ENCODE measurements around the gene EXOC1.
"Not testable (repeated sequence)": the region's sequence is repeated elsewhere in the genome, so short reads cannot be mapped to it uniquely, and the experiment has no call there.

The EXOC1 gene

GRCh38 chr4:55853484-55854046 is at the start of gene EXOC1:
TSS of gene EXOC1 (plus strand) at chr4:55853648. CDS start at chr4:55858324, 4,676 bp downstream.
- peak; percentile 95 for DNase-seq (ENCODE audit: low read depth)

GRCh38 chr4:55807556-55807955 is 45.9 kb upstream of the EXOC1 start:
- DNase-seq (ENCODE audit: low read depth) = no peak

GRCh38 chr4:55808186-55808585 is 45.3 kb upstream of the EXOC1 start:
- DNase-seq (ENCODE audit: low read depth) = no peak

GRCh38 chr4:55808632-55809031 is 44.8 kb upstream of the EXOC1 start:
- no peak for DNase-seq (ENCODE audit: low read depth)

GRCh38 chr4:55817691-55818090 is 35.8 kb upstream of the EXOC1 start:
- DNase-seq (ENCODE audit: low read depth) = no peak

GRCh38 chr4:55819634-55820033 is 33.8 kb upstream of the EXOC1 start, which contains the start of gene EXOC1L:
TSS of gene EXOC1L (plus strand) at chr4:55819790. CDS start at chr4:55820027, 237 bp downstream.
- DNase-seq (ENCODE audit: low read depth) = no peak

- no peak for DNase-seq (ENCODE audit: low read depth)
Measured at GRCh38 chr4:55820279-55820678, 33.2 kb upstream of the EXOC1 start.

GRCh38 chr4:55822329-55822728 is 31.1 kb upstream of the EXOC1 start:
- DNase-seq (ENCODE audit: low read depth) = no peak

- no peak for DNase-seq (ENCODE audit: low read depth)
Measured at GRCh38 chr4:55824865-55825264, 28.6 kb upstream of the EXOC1 start.

GRCh38 chr4:55826986-55827385 is 26.5 kb upstream of the EXOC1 start:
- no peak for DNase-seq (ENCODE audit: low read depth)

GRCh38 chr4:55827582-55827981 is 25.9 kb upstream of the EXOC1 start:
- DNase-seq (ENCODE audit: low read depth) = no peak

GRCh38 chr4:55830048-55830447 is 23.4 kb upstream of the EXOC1 start:
- no peak for DNase-seq (ENCODE audit: low read depth)

GRCh38 chr4:55830716-55831115 is 22.7 kb upstream of the EXOC1 start:
- no peak for DNase-seq (ENCODE audit: low read depth)

- DNase-seq (ENCODE audit: low read depth) = no peak
Measured at GRCh38 chr4:55834086-55834795, 19.2 kb upstream of the EXOC1 start.

- DNase-seq (ENCODE audit: low read depth) = no peak
Measured at GRCh38 chr4:55837903-55838302, 15.5 kb upstream of the EXOC1 start.

- DNase-seq (ENCODE audit: low read depth) = no peak
Measured at GRCh38 chr4:55838356-55838755, 15.1 kb upstream of the EXOC1 start.

- no peak for DNase-seq (ENCODE audit: low read depth)
Measured at GRCh38 chr4:55838952-55839351, 14.5 kb upstream of the EXOC1 start.

- DNase-seq (ENCODE audit: low read depth) = no peak
Measured at GRCh38 chr4:55840956-55841355, 12.5 kb upstream of the EXOC1 start.

- not testable (repeated sequence) for DNase-seq (ENCODE audit: low read depth)
Measured at GRCh38 chr4:55841373-55842239, 11.8 kb upstream of the EXOC1 start.

GRCh38 chr4:55842312-55842711 is 11.1 kb upstream of the EXOC1 start:
- not testable (repeated sequence) for DNase-seq (ENCODE audit: low read depth)

GRCh38 chr4:55849724-55850123 is 3.7 kb upstream of the EXOC1 start:
- no peak for DNase-seq (ENCODE audit: low read depth)

GRCh38 chr4:55851885-55852284 is 1.6 kb upstream of the EXOC1 start:
- DNase-seq (ENCODE audit: low read depth) = no peak

GRCh38 chr4:55854129-55854528 is 681 bp downstream of the EXOC1 start:
- no peak for DNase-seq (ENCODE audit: low read depth)

All from stimulated activated CD8-positive, alpha-beta memory T cell treated with anti-CD3 and anti-CD28 coated beads, Interleukin-12 subunit alpha, Interleukin-12 subunit beta, amount 100 ng/mL, for 4 hours (primary cell).